Fibroblast of skin of abdomen (primary cell): ENCODE measurements around the gene FBXO44. TPM values are rescaled to one million over a fixed set of nuclear protein-coding genes. Genes with fewer than 3 reads are reported as not detected.
"Not testable (repeated sequence)": the region's sequence is repeated elsewhere in the genome, so short reads cannot be mapped to it uniquely, and the experiment has no call there.

Experiments used
- DNase-seq: peaks from one replicate; pipeline ENCODE4 v3.0.0-alpha.2; 2013
- polyA plus RNA-seq, 2 experiments: library from polyadenylated mRNA; unstranded; fragments of 120-200 nt; gene quantifications; one replicate each; pipeline ENCODE4 v1.2.1, GENCODE V29; 2013; ENCODE audit not compliant: insufficient read length in 2 of 2

The FBXO44 gene
- polyA plus RNA-seq (2013, experiment 1 of 2; ENCODE audit: insufficient read length), result 19.6 TPM
- polyA plus RNA-seq (2013, experiment 2 of 2; ENCODE audit: insufficient read length), result 21.7 TPM

- no peak for DNase-seq
These were observed at the start of gene FBXO44, which contains the start of gene FBXO2 for GRCh38 chr1:11654137-11654938. FBXO44 (plus strand) TSS chr1:11654877; CDS start chr1:11655836, 959 bp downstream. FBXO2 (minus strand) TSS chr1:11654429; CDS start chr1:11654340, 89 bp downstream.

- no peak for DNase-seq
These were observed 47.9 kb upstream of the FBXO44 start for GRCh38 chr1:11606775-11607174.

GRCh38 chr1:11608596-11609130 lies 46.0 kb upstream of the FBXO44 start:
- DNase-seq, result not testable (repeated sequence)

GRCh38 chr1:11609378-11609777 lies 45.3 kb upstream of the FBXO44 start:
- not testable (repeated sequence) for DNase-seq

- DNase-seq, result no peak
These were observed 44.0 kb upstream of the FBXO44 start for GRCh38 chr1:11610629-11611180.

GRCh38 chr1:11611638-11612327 lies 42.9 kb upstream of the FBXO44 start:
- no peak for DNase-seq

GRCh38 chr1:11613347-11613746 lies 41.3 kb upstream of the FBXO44 start:
- no peak for DNase-seq

GRCh38 chr1:11615090-11615489 lies 39.6 kb upstream of the FBXO44 start:
- DNase-seq, result no peak

GRCh38 chr1:11616766-11617165 lies 37.9 kb upstream of the FBXO44 start:
- DNase-seq, result no peak

GRCh38 chr1:11617314-11617713 lies 37.4 kb upstream of the FBXO44 start:
- no peak for DNase-seq

GRCh38 chr1:11617741-11618140 lies 36.9 kb upstream of the FBXO44 start:
- DNase-seq, result no peak

GRCh38 chr1:11620405-11620804 lies 34.3 kb upstream of the FBXO44 start:
- DNase-seq, result no peak

GRCh38 chr1:11620924-11621323 lies 33.8 kb upstream of the FBXO44 start:
- no peak for DNase-seq

- DNase-seq, result no peak
These were observed 32.3 kb upstream of the FBXO44 start for GRCh38 chr1:11622398-11622797.

- no peak for DNase-seq
These were observed 31.0 kb upstream of the FBXO44 start for GRCh38 chr1:11623702-11624101.

GRCh38 chr1:11626551-11626950 lies 28.1 kb upstream of the FBXO44 start:
- no peak for DNase-seq

- no peak for DNase-seq
These were observed 25.9 kb upstream of the FBXO44 start for GRCh38 chr1:11628767-11629166.

- no peak for DNase-seq
These were observed 25.3 kb upstream of the FBXO44 start for GRCh38 chr1:11629184-11630016.

- no peak for DNase-seq
These were observed 20.1 kb upstream of the FBXO44 start for GRCh38 chr1:11634365-11635192.

- no peak for DNase-seq
These were observed 16.6 kb upstream of the FBXO44 start for GRCh38 chr1:11638121-11638520.

- no peak for DNase-seq
These were observed 15.3 kb upstream of the FBXO44 start for GRCh38 chr1:11639372-11639771.
